ELF-1 (cell line): ENCODE results near the gene CUX1.
"Not testable (repeated sequence)": the region's sequence is repeated elsewhere in the genome, so short reads cannot be mapped to it uniquely, and the experiment has no call there.

ENCODE experiments used
- DNase-seq: peaks from one replicate; pipeline ENCODE4 v3.0.0-alpha.2; 2016; ENCODE audit warnings: low read depth, low spot score

Gene CUX1

DNA sequence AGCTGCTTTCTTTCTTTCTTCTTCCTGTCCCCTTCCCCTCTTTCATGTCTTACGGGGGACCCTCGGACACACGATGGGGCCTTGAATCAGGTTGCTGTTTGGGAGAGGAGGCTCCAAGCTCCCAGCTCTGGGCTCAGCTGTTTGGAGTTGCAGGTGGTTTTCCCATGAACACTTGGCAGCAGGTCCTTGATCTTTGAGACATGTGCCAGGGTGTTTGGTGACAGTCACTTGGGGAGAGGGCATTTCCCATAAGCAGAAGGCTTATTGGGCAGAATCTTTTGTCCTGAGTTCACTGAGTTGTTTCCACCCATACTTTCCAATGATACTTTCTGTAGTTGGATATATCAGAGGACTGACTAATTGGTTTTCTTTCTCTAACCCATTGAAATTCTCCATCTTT lies 364.6 kb downstream of the CUX1 start:
- DNase-seq, result no peak

DNA sequence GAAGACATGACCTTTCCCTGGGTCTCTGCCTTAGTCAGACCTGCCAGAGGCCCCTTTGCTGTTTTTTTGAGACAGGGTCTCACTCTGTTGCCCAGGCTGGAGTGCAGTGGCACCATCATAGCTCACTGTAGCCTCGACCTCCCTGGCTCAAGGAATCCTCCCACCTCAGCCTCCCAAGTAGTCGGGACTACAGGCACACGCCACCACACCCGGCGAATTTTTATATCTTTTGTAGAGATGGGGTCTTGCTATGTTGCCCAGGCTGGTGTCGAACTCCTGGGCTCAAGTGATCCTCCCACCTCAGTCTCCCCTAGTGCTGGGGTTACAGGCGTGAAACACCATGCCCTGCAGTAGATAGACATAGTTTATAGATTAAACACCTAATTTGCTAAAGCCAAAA lies 366.4 kb downstream of the CUX1 start:
- DNase-seq, result not testable (repeated sequence)

DNA sequence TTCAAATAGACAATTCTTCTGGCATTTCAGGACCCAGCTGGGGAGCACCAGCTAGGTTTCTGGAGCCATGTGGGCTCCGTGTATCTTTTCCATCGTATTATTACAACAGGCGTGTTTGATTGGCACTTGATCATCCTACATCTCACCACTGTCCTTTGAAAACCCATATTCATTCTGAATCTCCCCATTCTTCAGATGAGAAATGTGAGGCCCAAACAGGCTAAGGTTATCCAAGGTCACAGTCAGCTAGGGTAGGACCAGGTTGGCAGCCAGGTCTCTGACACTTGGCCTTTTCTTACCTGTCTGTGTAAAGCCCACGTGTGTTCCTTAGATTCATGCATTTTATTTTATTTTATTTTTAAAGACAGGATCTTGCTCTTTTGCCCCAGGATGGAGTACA lies 366.9 kb downstream of the CUX1 start:
- no peak for DNase-seq

DNA sequence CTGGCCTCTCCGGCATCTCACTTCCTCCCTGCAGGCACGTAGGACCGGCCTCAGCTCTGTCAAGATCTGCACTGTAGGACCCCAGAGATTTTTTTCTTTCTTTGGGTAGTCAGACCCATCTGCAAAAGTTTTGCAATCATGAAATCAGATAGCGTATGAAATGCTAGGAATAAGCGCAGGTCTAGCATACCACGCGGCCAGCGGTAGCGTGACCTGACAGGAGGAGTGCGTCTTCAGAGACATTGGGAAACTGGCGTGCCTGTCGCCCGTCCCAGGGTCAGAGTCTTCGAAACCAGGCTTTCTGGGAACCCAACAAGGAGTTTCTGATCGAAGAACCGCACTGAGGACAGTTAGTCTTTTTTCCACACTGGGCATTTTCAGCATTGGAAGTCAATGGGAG lies 368.4 kb downstream of the CUX1 start:
- no peak for DNase-seq

DNA sequence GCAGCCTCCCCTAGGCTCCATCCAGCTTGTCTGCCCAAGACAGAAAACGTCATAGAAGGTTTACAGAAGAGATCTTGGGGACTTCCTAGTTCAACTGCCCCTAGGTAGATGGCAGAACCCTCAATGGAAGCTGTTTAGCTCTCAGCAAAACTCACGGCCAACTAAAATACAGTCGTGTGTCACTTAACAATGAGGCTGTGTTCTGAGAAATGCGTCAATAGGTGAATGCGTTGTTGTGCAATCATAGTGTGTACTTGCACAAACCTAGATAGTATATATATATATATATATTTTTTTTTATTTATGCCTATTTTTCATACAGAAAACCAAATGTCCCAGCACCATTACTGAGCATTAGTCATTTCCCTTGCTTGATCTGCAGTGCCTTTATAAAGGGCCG lies 368.9 kb downstream of the CUX1 start:
- DNase-seq, result no peak

DNA sequence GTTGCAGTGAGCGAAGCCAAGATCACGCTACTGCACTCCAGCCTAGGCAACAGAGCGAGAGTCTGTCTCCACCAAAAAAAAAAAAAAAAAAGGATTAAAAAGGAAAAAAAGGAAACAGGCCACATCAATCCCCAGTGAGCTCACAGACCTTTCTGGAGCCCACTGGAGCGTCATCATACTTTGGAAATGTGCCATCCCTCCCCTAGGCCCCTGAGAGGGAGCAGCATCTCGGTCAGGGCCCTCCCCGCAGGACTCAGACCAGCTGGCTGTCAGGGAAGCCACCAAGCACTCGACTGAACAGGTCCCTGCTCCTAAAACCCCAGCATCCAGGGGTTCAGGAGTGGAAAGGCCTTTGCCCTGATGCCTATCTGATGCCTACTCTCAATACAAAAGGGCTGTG lies 371.3 kb downstream of the CUX1 start:
- DNase-seq, result no peak

DNA sequence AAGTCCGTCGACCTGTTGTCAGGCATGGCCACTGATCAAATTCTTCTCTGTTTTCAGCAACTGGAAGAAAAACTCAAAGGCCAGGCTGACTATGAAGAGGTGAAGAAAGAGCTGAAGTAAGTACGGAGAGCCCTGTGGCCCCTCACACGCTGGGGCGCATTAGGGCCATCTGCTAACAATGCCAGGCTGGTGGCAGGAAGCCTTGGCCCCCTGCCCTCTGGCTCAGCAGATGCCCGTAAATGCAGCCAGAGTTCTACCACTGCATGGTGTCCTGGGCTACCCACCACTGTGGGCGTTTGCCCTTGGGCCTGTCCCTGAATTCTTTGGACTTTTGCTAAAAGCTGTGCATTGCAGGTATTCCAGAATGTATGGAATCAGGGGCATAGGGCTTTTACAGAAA lies 372.3 kb downstream of the CUX1 start:
- DNase-seq, result no peak

DNA sequence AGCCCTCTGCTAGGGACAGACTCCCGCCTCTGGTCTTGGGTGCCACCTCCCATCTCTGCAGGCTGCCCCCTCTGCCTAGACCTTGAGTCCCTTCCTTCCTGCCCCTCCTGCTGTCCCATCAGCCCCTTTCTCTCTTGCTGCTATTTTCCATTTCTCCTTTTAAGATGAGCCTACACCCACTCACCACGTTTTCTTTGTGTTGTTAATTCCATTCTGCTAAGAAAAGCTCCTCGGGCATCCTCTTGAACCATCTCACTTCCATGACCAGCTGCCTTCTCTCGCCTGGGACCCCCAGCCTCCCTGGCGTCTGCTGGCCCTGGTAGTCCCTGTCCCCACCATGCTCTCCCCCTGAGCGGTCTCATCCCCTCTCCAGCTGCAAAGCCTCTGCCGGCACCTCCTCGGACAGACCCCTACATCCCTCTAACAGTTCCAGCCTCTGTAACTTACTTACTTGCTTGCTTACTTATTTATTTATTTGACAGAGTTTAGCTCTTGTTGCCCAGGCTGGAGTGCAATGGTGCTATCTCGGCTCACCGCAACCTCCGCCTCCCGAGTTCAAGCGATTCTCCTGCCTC lies 373.4 kb downstream of the CUX1 start:
- DNase-seq, result peak; percentile 23

DNA sequence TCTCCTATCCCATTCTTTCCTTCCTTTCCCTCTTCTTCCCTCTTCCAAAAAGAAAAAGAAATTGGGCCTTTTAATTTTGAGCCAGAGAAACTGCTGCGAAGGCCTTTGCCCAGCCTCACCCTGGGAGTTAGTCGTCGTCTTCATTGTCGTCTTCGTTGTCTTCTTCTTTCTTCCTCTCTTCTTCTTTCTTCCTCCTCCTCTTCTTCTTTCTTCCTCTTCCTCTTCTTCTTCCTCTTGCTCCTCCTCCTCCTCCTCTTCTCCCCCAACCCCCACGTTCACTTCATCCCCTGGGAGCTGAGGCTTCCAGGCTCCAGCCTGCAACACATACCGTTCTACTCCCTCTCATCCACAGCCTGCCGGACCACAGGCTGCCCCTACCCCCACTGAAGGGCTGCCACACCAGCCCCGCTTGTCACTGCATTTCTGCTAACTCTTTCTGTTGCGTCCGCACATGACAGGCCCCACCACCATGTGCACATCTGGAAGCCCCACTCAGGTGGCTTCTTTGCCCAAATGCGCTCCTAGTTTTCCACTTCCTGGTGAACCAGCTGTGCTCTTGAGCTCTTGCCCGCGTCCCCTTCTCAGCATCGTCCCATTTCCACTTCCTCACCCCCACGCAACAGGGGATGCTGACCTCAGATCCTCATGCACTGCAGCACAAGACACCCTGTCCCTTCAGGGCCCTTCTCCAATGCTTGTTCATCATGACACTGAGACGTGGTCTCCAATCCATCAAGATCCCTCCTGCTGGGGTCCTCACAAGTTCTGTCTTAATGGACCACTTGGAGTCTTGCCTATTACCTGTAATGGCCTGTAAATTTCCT lies 374.3 kb downstream of the CUX1 start:
- no peak for DNase-seq

DNA sequence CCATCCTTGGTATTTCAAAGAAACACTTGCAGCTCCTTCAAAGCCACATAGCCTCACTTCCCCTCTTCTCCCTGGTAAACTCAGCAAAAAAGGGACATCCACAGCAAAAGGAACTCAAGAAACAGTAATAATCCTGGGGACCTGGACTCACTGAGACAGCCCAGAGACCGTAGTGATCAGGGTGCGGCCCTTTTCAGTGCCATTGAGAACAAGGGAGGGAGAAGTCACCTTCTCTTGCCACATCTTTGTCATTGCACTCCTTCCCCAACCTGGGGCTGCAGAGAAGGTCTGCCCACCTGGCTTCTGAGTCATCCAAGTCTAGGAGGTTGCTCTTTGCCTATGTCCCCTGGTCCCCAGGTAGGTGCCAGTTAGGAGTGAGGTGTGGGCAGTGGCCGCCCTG lies 375.4 kb downstream of the CUX1 start:
- DNase-seq, result no peak

DNA sequence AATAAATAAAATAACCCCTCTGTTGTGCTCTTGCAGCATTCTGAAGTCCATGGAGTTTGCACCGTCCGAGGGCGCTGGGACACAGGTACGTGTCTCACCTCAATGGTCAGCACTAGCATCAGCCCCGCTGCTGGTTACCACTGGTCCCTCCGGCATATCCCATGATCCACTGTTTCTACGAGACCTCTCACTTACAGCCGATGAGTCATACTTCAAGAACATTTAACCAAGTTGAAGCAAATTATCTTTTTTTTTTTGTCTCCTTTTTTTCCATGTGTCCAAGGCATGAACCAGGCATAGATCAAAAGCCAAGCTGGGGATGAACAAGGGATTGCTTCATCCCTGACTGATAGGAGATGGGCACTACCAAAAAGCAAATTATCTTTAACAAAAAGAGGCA lies 376.4 kb downstream of the CUX1 start:
- no peak for DNase-seq

DNA sequence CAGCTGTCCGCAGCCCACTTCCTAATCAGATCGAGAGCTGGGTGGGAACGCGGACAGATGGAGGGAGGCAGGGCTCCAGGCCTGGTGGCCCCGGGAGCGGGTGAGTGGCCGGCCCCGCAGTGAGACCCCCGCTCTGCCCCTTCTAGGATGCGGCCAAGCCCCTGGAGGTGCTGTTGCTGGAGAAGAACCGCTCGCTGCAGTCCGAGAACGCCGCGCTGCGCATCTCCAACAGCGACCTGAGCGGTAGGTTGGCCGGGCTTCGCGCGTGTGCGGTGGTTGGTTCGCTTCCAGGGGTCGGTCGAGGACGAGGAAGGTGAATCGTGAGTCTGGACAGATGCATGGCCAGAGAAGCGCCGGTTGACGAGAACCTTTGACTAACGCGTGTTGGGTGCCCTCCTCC lies 377.9 kb downstream of the CUX1 start:
- no peak for DNase-seq

DNA sequence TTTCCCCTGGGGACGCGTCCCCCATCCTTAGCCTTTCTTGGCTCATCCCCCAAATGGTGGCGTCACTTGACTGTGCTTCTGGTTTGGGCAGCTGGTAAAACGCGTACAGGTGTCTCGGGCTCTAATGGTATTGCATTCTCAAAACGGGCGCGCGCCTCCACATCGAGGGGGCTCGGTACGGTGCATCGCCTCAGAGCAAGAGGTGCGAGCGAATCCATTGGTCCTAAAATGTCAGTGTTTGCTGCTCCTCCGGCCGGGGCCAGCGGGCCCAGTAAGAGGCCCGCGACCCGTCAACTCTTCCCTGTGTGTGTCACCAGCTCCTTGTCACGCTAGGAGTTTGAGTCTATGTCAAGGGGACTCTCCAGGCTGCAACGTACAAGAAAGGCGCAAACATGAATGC lies 378.6 kb downstream of the CUX1 start:
- no peak for DNase-seq

DNA sequence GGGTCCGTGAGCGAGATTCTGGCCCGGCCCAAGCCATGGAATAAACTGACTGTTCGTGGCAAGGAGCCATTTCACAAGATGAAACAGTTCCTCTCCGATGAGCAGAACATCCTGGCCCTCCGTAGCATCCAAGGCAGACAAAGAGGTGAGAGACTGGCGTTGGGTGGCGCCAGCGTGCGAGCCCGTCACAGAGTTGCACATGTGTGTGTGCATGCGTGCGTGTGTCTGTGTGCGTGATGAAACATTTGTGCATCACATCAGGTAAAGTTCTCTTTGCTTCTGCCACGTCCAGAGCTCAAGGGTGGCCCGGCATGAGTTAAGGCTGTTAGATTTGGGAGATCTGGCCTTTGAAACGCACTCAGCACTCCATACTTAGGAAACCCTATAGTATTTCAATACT lies 379.7 kb downstream of the CUX1 start:
- DNase-seq, result no peak

DNA sequence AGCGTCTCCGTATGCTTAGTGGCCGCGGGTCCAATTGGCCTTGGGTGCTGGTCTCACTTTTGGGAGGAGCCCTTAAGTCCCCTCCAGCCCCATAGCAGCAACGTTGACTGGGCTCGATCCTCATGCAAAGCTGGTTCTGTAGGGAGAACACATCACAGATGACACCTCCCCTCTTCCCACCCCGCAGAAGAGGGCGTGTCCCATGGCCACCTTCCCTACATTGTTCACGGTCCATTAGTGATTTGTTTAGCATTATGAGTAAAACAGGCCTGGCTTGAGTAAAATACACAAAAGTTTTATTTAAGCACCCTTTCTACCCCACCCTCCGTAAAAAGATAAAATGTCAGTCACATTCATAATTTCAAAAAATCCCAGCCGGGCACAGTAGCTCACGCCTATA lies 380.2 kb downstream of the CUX1 start:
- no peak for DNase-seq

DNA sequence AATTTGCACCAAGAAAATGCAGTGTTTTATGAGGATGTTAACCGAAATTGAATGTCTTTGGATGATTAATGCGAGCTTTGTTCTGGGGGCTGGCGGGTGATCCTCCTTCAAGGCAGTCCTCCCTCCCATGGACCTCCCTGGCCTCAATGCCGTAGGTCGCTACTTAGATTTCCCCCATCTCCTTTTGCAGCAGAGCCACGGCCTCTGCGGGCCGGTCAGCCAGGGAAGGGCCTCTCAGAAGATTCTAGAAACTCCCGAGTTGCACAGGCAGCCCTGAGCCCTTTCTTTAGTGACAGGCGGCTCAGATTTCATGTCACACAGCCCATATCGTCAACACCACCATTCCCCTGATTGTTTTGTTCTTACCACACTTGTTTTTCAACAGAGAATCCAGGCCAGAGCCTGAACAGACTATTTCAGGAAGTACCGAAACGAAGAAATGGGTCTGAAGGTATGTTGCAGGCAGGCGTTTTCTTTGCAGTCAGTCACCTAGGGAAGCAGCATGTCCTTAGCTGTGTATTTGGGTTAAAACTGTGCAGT lies 381.1 kb downstream of the CUX1 start:
- no peak for DNase-seq

DNA sequence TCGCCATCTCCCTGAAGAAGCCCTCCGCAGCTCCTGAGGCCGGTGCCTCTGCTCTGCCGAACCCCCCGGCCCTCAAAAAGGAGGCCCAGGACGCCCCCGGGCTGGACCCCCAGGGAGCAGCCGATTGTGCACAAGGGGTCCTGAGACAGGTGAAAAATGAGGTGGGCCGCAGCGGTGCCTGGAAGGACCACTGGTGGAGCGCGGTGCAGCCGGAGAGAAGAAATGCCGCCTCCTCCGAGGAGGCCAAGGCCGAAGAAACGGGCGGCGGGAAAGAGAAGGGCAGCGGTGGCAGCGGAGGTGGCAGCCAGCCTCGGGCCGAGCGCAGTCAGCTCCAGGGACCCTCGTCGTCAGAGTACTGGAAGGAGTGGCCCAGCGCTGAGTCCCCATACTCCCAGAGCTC lies 384.1 kb downstream of the CUX1 start:
- no peak for DNase-seq

DNA sequence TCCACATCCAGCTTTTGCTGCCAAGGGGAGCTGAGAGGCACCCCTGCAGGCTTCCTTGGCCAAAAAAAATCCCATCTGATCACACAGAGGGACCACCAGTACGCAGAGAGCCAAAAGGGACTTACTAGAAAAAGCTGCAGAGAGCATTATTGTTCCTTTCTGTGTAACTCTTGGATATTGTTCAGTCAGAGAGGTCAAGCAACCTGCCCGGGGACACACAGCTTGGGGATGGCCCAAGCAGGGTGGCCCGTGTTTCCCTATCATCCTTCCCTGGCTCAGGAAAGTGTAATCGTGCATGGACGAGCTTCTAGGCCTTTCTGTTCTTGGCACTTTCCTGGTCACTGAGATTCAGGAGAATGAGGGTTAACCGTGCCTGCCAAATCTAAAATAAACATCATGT lies 385.1 kb downstream of the CUX1 start:
- DNase-seq, result no peak

DNA sequence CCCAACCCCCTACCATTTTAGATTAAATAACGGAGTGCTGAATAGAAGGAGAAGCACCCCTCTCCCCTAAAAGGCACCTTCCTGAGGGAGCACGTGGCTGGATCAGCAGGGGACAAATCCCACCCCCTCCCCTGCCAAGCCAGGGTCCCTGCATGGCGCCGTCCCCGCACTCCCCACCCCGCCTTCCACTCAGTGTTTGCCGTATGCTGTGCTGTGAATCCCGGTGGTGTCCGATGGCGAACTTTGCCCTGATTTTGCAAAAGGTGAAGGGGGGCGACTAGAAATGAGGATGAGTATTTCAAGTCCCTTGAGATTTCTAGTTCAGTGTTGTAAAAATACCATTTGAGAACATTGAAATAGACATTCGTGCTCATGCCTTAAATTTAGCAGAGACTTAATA lies 385.8 kb downstream of the CUX1 start:
- DNase-seq, result no peak

DNA sequence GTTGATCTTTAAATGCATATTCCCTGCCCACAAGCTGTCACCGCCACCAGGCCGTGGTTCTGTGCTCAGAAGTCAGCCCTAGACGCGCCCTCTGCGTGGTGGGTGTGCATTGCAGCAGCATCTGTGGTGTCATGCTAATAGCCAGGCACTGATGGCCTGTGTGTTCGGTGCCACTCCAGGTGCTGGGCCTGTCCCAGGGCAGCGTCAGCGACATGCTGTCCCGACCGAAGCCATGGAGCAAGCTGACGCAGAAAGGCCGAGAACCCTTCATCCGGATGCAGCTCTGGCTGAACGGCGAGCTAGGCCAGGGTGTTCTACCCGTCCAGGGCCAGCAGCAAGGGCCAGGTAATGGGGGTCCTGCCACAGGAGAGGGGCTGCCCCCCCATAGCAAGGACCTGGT lies 386.8 kb downstream of the CUX1 start:
- no peak for DNase-seq

DNA sequence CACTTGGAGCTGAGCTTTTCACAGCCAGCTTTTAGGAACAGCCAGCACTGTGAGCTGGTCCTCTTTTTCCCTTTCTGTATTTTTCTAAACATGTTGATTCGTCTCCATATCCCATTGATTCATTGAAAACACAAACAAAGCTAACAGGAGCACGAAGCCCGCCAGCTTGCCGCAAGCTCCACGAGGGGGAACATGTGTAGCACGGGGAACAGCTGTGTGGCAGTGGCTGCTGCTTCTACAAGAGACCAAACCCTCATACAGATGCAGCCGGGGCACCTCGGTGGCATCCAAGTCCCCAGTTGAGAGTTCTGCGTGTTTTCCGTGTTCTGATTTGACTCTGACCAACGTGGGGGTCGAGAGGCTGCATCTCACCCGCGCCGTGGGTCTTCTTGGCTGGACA lies 388.5 kb downstream of the CUX1 start:
- DNase-seq, result no peak

DNA sequence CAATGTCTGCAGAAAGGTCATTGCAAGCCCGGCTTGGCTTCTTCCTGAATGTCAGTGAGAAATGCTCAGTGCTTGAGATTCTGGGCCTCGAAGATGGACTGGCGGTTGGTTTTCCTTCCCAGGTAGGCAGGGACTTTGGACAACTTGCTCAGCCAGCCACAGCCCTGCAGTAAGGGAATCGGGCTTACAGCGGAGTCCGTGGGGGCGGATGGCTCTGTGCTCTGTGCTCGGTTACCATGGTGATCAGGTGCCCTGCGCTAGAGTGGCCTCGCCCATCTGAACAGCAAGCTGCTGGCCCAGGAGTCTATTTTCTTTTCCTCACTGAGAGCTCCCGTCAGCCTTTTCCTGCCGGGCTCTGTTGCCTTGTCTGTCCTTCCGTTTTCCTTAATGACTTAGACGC lies 391.4 kb downstream of the CUX1 start:
- no peak for DNase-seq

DNA sequence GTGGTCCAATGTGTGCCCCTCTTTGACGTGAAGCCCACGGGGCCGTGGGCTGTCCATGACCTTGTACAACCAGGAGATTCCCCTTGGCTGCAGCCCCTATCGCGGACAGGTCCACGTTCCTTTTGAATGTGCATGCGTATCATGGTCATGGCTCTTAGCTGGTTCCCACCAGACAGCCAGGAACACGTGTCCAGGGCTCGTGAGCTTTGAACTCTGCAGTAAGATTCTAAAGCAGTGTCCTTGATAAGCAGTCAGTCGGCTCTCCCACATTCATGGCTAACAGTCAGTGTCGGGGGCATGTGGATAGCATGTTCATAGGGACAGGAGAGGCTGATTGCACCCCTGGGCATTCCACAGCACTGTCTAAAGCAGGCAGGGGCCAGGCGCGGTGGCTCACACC lies 393.4 kb downstream of the CUX1 start:
- DNase-seq, result no peak
